HUES6 (cell line): ENCODE results near the gene SYNPR.
A peak's percentile ranks its signal among the peaks of the same experiment; 100 is the strongest.

Experiments
- H3K27ac ChIP-seq: 2 replicates; pipeline ENCODE4 v1.7.0; 2013; ENCODE audit warnings: low read depth, mild to moderate bottlenecking, low read length, inconsistent platforms
- H3K27me3 ChIP-seq: 2 replicates; pipeline ENCODE4 v1.6.1; 2013; ENCODE audit warnings: low read length; ENCODE audit not compliant: control insufficient read depth, insufficient read depth
- H3K36me3 ChIP-seq: 2 replicates; pipeline ENCODE4 v1.6.1; 2013; ENCODE audit warnings: low read length; ENCODE audit not compliant: control insufficient read depth, insufficient read depth
- H3K4me1 ChIP-seq: 2 replicates; pipeline ENCODE4 v1.6.1; 2013; ENCODE audit warnings: low read length; ENCODE audit not compliant: control insufficient read depth, insufficient read depth
- H3K4me3 ChIP-seq: 2 replicates; pipeline ENCODE4 v1.5.1; 2013; ENCODE audit warnings: low read depth, low read length
- H3K9ac ChIP-seq: one replicate; pipeline ENCODE4 v1.6.1; 2013; ENCODE audit warnings: mild to moderate bottlenecking, low read length
- H3K9me3 ChIP-seq: 2 replicates; pipeline ENCODE4 v1.6.1; 2013; ENCODE audit warnings: low read depth, low read length; ENCODE audit not compliant: control insufficient read depth, insufficient read depth

Gene SYNPR

DNA sequence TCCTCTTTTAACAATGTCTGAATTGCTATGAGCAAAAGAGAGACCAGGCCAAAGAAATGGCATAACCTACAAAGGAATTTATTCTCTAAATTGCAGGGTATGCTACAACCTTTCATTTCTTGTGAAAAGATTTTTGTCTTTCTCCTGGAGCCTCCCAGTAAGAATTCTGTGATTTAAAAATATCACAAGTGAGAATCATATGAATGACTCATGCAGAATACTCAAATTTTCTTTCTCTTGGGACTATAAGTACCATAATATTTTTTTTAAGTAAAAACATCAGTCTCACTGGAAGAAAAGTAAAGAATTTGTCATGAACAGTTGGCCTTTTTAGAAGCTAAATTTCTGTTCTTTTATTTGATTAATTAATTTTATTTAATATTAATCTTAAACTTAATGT is 26.3 kb downstream of the SYNPR start:
- Histone ChIP-seq H3K9me3 (no peaks in the 10 kb centered on the region), H3K9ac (no peak overlapping the region), H3K4me1 (no peaks in the 10 kb centered on the region), H3K27me3 (peaks cover 46% of the 10 kb centered on the region), H3K36me3 (no peaks in the 10 kb centered on the region), H3K4me3 (no peak overlapping the region), H3K27ac (no peak overlapping the region)

DNA sequence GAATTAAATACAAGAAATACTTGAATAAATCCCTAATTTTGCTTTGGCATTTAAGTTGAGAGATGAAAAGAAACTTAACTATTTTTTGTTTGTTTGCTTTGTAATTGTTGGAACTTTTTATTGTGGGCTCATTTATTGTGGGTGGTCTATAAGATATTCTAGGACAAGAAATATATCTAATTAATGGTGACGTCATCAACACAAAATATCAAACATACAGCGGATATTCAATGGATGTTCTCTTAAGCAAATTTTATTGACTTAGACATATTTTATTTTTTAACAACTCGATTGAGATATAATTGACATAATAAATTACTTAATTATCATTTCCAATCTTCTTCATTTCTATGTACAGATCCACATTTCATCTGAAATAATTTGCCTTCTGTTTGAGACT is 30.0 kb downstream of the SYNPR start:
- Histone ChIP-seq H3K27ac (no peak overlapping the region), H3K27me3 (peaks cover 82% of the 10 kb centered on the region), H3K4me3 (no peak overlapping the region), H3K4me1 (peaks cover 10% of the 10 kb centered on the region), H3K36me3 (no peaks in the 10 kb centered on the region), H3K9ac (no peak overlapping the region), H3K9me3 (no peaks in the 10 kb centered on the region)

DNA sequence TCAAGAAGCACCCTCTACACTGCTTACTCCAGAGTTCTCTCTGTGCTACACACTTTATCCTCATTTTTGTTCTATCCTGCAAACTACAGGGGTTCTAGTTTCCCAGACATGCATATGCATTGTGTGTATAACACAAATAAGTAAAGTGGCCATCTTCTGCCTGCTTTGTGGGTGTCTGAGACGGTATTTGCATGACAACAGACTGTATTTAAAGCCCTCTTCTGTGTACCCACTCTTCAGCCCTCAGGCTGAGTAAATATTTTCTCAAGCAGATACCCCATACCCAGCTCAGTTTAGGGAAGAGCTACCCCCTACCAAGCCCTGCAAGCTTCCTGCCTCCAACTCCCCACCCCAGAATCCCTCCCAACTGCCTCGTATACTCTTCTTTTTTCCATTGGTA is 31.7 kb downstream of the SYNPR start:
- Histone ChIP-seq H3K9me3 (no peaks in the 10 kb centered on the region), H3K27me3 (peaks cover 84% of the 10 kb centered on the region), H3K4me1 (peaks cover 10% of the 10 kb centered on the region), H3K36me3 (no peaks in the 10 kb centered on the region), H3K27ac (no peak overlapping the region), H3K9ac (no peak overlapping the region), H3K4me3 (no peak overlapping the region)

DNA sequence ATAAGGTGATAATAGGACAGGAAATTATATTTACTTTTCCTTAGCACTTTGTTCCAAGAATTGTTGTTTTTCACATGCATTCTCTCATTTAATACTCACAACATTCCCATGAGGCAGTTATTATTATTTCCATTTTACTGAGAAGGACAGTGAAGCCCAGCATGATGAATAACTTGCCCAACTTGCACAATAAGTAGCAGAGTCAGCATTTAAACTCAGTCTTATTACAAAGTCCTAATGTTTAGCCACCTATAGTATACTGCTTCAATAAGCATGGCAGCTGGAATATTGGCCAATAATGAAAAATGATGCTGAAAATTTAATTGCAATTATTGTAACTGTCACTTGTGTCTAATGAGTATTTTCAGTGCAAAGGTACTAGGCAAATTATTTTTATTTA is 45.7 kb downstream of the SYNPR start:
- no peak overlapping the region for H3K9ac ChIP-seq
- H3K9me3 ChIP-seq = no peaks in the 10 kb centered on the region
- no peak overlapping the region for H3K4me3 ChIP-seq
- no peaks in the 10 kb centered on the region; the same call in 1 of the 2 replicates for H3K27me3 ChIP-seq
- H3K4me1 ChIP-seq = peaks cover 5% of the 10 kb centered on the region; the same call in 1 of the 2 replicates
- H3K27ac ChIP-seq = no peak overlapping the region
- no peaks in the 10 kb centered on the region for H3K36me3 ChIP-seq

DNA sequence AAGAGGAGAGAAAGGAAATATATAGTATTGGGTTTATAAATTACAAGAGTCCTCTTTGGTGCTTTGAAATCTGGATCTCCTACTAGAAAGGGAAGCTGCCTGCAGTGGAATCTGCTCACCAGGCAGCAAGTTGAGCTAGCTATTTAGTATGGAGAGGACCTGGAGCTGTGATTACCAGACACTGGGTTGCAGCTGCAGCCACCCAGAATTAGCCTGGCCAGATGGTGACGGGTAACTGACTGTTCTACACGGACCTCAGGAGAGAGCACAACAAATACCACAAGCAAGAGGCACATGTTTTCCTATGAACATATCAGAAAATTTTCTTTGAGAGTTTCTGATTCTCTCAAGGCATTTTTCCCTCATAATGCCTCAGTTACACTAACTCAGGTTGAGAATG is 46.5 kb downstream of the SYNPR start:
- no peaks in the 10 kb centered on the region for H3K36me3 ChIP-seq
- peaks cover 5% of the 10 kb centered on the region; the same call in 1 of the 2 replicates for H3K4me1 ChIP-seq
- H3K4me3 ChIP-seq = no peak overlapping the region
- H3K27me3 ChIP-seq = no peaks in the 10 kb centered on the region
- no peak overlapping the region for H3K9ac ChIP-seq
- H3K27ac ChIP-seq = no peak overlapping the region
- H3K9me3 ChIP-seq = no peaks in the 10 kb centered on the region

DNA sequence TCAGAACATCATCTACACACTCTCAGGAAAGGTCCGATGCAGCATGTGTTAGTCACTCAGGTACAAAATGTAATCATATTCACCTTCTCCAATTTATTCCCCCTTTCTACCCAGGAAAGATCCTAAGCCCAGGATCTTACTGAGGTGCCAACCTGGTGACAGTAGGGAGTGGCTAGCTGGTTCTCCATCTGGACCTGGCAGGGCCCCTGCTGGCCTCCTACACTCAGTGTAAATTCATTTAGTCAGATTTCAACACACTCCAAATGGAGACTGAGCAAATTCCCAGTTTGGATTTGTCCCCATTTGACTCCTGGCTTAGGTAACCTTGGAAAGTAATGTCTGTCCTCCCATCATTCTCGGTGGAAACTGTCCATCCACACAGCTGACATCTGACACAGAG is 47.3 kb downstream of the SYNPR start:
- Histone ChIP-seq H3K27ac (no peak overlapping the region), H3K36me3 (no peaks in the 10 kb centered on the region), H3K9me3 (no peaks in the 10 kb centered on the region), H3K4me1 (peaks cover 5% of the 10 kb centered on the region; the same call in 1 of the 2 replicates), H3K27me3 (no peaks in the 10 kb centered on the region), H3K4me3 (no peak overlapping the region), H3K9ac (no peak overlapping the region)

DNA sequence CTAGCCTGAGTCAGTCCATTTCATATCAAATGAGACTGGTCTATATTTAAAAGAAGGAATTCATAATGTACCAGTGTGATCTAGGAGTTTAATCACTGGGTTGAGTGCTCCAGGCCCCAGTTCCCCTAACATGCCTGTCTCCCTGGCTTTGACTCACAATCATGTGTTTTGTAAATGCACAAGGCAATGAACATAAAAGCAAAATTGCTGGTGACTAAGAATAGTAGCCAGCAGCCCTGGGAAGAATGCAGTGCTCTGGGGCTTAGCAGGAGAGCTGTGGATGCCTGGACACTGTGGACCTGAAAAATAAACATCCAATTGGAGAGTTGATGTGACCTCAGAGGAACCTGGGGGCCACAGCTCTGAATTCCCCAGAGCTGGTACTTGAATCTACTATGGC is 50.3 kb downstream of the SYNPR start:
- Histone ChIP-seq H3K4me1 (peaks cover 5% of the 10 kb centered on the region; the same call in 1 of the 2 replicates), H3K36me3 (no peaks in the 10 kb centered on the region), H3K27ac (no peak overlapping the region), H3K9ac (no peak overlapping the region), H3K9me3 (no peaks in the 10 kb centered on the region), H3K4me3 (no peak overlapping the region), H3K27me3 (0 out of 2 replicates have a peak, but pooled peaks cover 5% of the 10 kb centered on the region)

DNA sequence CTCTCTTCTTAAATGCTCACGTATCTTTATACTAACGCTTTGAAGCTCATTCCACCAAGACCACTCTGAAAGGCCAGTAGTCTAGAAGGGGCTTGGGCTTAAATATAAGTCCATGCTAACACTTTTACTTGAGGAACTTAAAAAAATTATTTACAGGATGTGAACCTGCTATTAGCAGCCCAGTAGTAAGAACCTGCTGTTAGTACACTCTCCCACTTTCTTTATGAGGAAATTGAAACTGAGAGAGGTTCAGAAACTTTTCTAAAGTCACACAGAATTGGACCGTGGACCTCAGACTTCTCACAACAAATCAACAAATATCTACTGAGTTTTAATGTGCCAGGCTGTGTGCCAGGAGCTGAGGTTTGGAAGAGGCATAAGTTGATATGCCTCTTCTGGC is 53.4 kb downstream of the SYNPR start:
- no peak overlapping the region for H3K4me3 ChIP-seq
- H3K36me3 ChIP-seq = no peaks in the 10 kb centered on the region
- no peaks in the 10 kb centered on the region for H3K9me3 ChIP-seq
- no peak overlapping the region for H3K9ac ChIP-seq
- 0 out of 2 replicates have a peak, but pooled peaks cover 5% of the 10 kb centered on the region for H3K27me3 ChIP-seq
- H3K4me1 ChIP-seq = peaks cover 11% of the 10 kb centered on the region
- H3K27ac ChIP-seq = no peak overlapping the region

DNA sequence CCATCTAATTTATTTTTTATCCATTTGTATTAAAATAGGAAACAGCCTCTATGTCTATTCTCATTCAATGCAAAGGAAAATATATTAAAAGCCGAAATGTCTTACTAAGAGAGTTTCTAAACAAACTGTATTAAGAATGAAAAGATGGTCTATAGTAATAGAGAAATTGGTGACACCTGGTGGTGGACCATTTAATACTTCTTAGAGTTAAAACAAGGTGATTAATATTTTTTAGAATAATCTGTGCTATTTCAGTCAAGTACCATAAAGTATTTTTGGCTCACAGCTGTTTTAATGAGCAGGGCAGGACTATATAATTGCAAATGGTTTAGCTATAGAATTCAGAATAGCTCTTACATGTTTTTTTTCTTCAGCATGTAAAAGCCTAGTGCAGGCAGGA is 55.7 kb downstream of the SYNPR start:
- peaks cover 6% of the 10 kb centered on the region; the same call in 1 of the 2 replicates for H3K4me1 ChIP-seq
- H3K27me3 ChIP-seq = 0 out of 2 replicates have a peak, but pooled peaks cover 5% of the 10 kb centered on the region
- H3K9ac ChIP-seq = no peak overlapping the region
- H3K27ac ChIP-seq = no peak overlapping the region
- H3K36me3 ChIP-seq = no peaks in the 10 kb centered on the region
- no peak overlapping the region for H3K4me3 ChIP-seq
- H3K9me3 ChIP-seq = no peaks in the 10 kb centered on the region

DNA sequence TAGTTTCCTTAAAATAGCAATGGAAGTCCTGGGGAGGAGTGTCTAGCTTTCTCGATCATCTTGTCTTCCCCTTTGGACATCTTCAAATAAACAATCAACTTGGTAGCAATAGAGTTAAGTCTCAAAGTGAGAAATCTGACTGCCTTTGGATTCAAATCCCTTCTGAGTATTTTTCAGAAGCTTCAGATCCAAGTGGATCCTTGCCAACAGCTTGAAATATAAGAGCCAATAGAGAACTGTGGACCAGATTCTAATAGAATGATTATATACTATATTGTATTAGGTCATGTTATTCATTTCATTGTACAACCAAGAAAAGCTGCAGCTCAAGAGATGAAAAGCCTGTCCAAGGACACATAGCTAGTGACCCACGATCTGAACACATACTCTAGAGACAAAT is 60.2 kb downstream of the SYNPR start:
- H3K9me3 ChIP-seq = peaks cover 3% of the 10 kb centered on the region; the same call in 1 of the 2 replicates
- peaks cover 13% of the 10 kb centered on the region for H3K4me1 ChIP-seq

DNA sequence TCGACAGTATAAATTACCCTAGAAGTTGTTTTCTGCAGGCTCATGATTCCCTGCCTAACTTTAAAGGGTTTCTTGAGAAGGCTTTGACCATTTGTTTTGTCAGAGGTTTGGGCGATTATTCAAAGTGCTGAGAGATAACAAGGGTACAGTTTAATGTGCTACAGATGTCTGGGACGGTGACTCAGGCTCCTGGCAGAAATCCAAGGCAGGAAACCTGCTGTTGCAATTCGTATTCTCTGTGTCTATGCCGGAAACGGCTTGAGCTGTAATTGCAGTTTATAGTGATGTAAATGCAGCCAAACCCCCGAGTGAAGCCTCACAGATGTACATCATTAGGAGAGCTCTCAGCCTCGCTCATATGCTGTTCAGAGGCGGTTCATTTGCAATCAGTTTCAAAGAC is 65.6 kb downstream of the SYNPR start:
- peak overlapping the region; percentile 8; the same call in 1 of the 2 replicates for H3K4me3 ChIP-seq
- H3K9ac ChIP-seq = peak overlapping the region; percentile 66
- H3K27ac ChIP-seq = peak overlapping the region; percentile 84
- H3K4me1 ChIP-seq = peaks cover 29% of the 10 kb centered on the region
- H3K27me3 ChIP-seq = no peaks in the 10 kb centered on the region
- peaks cover 3% of the 10 kb centered on the region; the same call in 1 of the 2 replicates for H3K9me3 ChIP-seq
- H3K36me3 ChIP-seq = no peaks in the 10 kb centered on the region

More for the DNA sequence above, 60.2 kb downstream of the SYNPR start:
- no peak overlapping the region for H3K9ac ChIP-seq
- H3K36me3 ChIP-seq = no peaks in the 10 kb centered on the region
- no peak overlapping the region for H3K4me3 ChIP-seq
- H3K27me3 ChIP-seq = no peaks in the 10 kb centered on the region
- no peak overlapping the region for H3K27ac ChIP-seq
